KOPT-K1 (cell line): ENCODE results near the gene TIPRL.

Experiments
- H3K27ac ChIP-seq: fragments of 200-600 bp; sonication (generic); 2 replicates; pipeline ENCODE4 v1.5.1; 2016; ENCODE audit warnings: antibody characterized with exemption, mild to moderate bottlenecking, low read depth, low read length; ENCODE audit not compliant: poor library complexity, severe bottlenecking
- H3K36me3 ChIP-seq: fragments of 200-600 bp; sonication (generic); 2 replicates; pipeline ENCODE4 v1.5.1; 2017; ENCODE audit warnings: antibody characterized with exemption, mild to moderate bottlenecking, low read length, moderate library complexity; ENCODE audit not compliant: insufficient read depth
- H3K9me3 ChIP-seq: fragments of 200-600 bp; sonication (generic); 2 replicates; pipeline ENCODE4 v1.5.1; 2017; ENCODE audit warnings: antibody characterized with exemption, low read length, mild to moderate bottlenecking; ENCODE audit not compliant: insufficient read depth, poor library complexity, severe bottlenecking

The TIPRL gene

DNA sequence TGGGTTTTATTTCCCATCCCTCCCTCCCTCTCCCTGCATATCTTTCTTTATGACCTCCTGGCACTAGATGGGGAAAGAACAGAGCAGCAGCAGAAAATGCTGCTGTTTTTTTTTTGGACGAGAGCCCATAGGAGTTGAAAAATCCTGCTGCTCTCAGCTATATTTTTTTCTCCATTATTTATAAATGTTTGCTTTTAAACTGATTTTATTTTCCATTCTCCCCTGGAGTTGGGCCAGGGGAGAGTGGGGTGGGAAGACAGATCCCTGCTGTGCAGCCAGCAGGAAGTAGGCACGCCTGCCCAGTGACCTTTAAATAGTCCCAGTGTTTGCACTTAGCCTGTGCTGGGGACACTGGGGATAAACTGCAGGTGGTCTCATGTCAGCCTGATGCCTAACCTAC, 64.4 kb downstream of the TIPRL start:
- no peak overlapping the region for H3K27ac ChIP-seq
- no peaks in the 10 kb centered on the region for H3K9me3 ChIP-seq
- H3K36me3 ChIP-seq: peaks cover 99% of the 10 kb centered on the region

DNA sequence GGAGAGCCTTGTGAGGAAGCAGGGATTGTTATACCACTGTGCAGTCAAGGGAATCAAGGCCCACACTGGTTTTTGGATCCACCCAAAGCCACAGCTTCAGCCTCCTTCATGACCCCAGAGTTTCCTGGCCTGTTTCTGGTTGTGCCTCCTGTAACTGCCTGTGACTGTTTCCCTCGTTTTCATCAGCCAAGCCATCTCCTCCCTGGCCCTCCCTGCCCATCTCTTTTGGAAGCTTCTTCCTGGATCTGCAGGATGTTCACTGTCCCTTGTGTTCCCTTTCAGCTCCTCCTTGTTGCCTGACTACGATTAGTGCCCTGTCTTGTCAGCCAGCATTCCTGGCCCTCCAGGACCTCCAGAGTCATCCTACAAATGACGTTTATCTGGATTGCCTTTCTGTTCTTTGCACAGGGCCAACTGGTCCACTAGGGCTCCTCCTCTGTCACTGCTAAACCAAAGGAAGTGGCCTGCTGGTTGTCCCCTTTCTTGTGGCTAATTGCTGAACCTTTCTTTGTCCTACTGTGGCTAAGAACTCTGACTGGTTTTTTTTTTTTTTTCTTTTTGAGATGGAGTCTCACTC, 65.0 kb downstream of the TIPRL start:
- Histone ChIP-seq H3K36me3 (peaks cover 93% of the 10 kb centered on the region), H3K9me3 (no peaks in the 10 kb centered on the region), H3K27ac (peak overlapping the region; percentile 8)

DNA sequence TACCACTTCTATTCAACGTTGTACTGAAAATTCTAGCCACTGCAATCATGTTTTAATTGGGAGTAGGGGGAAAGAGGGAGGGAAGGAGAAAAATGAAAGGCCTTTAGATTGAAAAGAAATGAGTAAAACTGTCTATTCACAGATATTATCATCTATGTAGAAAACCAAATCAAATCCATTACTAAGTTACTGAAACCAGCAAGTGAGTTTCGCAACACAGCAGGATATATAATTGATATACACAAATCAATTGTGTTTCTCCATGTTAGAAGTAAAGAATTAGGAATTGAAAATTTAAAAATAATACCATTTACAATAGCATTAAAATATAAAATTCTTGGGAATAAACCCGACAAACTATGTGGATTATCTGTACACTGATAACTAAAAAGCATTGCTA, 66.3 kb downstream of the TIPRL start:
- Histone ChIP-seq H3K27ac (no peak overlapping the region), H3K36me3 (peaks cover 92% of the 10 kb centered on the region), H3K9me3 (no peaks in the 10 kb centered on the region)

DNA sequence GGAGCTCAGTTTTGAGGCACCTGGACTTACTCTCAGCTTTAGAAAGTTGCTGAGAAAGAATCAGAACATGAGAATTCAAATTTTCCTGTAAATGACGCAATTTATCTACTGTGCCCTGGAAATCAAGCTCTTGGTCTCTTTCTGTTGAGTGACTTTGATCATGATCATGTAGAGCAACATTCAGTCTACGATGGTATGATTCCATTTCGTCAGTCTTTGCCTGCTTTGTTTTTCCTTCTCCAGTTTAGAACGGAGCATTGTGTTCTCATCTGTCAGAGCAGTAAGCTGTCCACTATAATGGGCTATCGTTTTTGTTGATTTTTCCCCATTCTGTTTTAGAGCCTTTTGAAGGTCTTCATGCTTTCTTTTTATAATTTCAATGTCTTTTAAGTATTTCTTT, 67.7 kb downstream of the TIPRL start:
- no peaks in the 10 kb centered on the region for H3K9me3 ChIP-seq
- H3K36me3 ChIP-seq: peaks cover 92% of the 10 kb centered on the region
- H3K27ac ChIP-seq: no peak overlapping the region
